DOHH2 (cell line): ENCODE measurements around the gene SREBF1.

Experiments
- H3F3A ChIP-seq: fragments of 200-600 bp; sonication (generic), shearing (Covaris generic); 2 replicates; pipeline ENCODE4 v1.6.0; 2016; ENCODE audit warnings: antibody characterized with exemption, mild to moderate bottlenecking; ENCODE audit not compliant: control insufficient read depth, insufficient read depth
- H3K27ac ChIP-seq: fragments of 200-600 bp; sonication (generic); 2 replicates; pipeline ENCODE4 v1.5.1; 2014; ENCODE audit warnings: low read depth, mild to moderate bottlenecking, low read length, moderate library complexity
- H3K27me3 ChIP-seq: fragments of 200-600 bp; sonication (generic); 2 replicates; pipeline ENCODE4 v1.6.1; 2014; ENCODE audit warnings: mild to moderate bottlenecking, low read length, mixed read lengths; ENCODE audit not compliant: control insufficient read depth
- H3K36me3 ChIP-seq: fragments of 200-600 bp; sonication (generic); 2 replicates; pipeline ENCODE4 v1.6.1; 2014; ENCODE audit warnings: mild to moderate bottlenecking, low read length, moderate library complexity, mixed read lengths; ENCODE audit not compliant: control insufficient read depth
- H3K4me1 ChIP-seq: fragments of 200-600 bp; sonication (generic); 2 replicates; pipeline ENCODE4 v1.6.1; 2014; ENCODE audit warnings: mild to moderate bottlenecking, low read length, mixed read lengths; ENCODE audit not compliant: control insufficient read depth
- H3K4me2 ChIP-seq: fragments of 200-600 bp; sonication (generic); 2 replicates; pipeline ENCODE4 v1.6.0; 2014; ENCODE audit warnings: mild to moderate bottlenecking, low read length, moderate library complexity
- H3K4me3 ChIP-seq: fragments of 200-600 bp; sonication (generic); 2 replicates; pipeline ENCODE4 v1.5.1; 2014; ENCODE audit warnings: mild to moderate bottlenecking, low read length, mixed read lengths
- H3K79me2 ChIP-seq: fragments of 200-600 bp; sonication (generic); 2 replicates; pipeline ENCODE4 v1.6.1; 2014; ENCODE audit warnings: mild to moderate bottlenecking, low read length, mixed read lengths; ENCODE audit not compliant: control insufficient read depth
- H3K9me2 ChIP-seq: fragments of 200-600 bp; sonication (generic); replicated peaks from 2 replicates; pipeline ENCODE4 v1.6.1; 2014; ENCODE audit warnings: mild to moderate bottlenecking, low read length, mixed read lengths; ENCODE audit not compliant: control insufficient read depth
- H3K9me3 ChIP-seq: fragments of 200-600 bp; sonication (generic); 2 replicates; pipeline ENCODE4 v1.6.1; 2014; ENCODE audit warnings: antibody characterized with exemption, low read length, mixed read lengths; ENCODE audit not compliant: control insufficient read depth, insufficient read depth
- H4K20me1 ChIP-seq: fragments of 200-600 bp; sonication (generic); 2 replicates; pipeline ENCODE4 v1.6.0; 2014; ENCODE audit warnings: low read depth, mild to moderate bottlenecking, antibody characterized with exemption, low read length, moderate library complexity; ENCODE audit not compliant: control insufficient read depth, insufficient read depth
- EZH2phosphoT487 ChIP-seq: fragments of 200-600 bp; sonication (generic); IDR thresholded peaks from 2 replicates; pipeline ENCODE4 v1.6.1; 2017; ENCODE audit warnings: borderline replicate concordance, mild to moderate bottlenecking, antibody characterized with exemption, low read length, moderate library complexity, mixed read lengths
- TF ChIP-seq, protein P1 (sequence below): fragments of 200-600 bp; sonication (generic); IDR thresholded peaks from one replicate; pipeline ENCODE4 v1.5.1; 2014; ENCODE audit warnings: antibody characterized with exemption, mild to moderate bottlenecking, low read depth, low read length; ENCODE audit not compliant: poor library complexity, severe bottlenecking

The SREBF1 gene

DNA sequence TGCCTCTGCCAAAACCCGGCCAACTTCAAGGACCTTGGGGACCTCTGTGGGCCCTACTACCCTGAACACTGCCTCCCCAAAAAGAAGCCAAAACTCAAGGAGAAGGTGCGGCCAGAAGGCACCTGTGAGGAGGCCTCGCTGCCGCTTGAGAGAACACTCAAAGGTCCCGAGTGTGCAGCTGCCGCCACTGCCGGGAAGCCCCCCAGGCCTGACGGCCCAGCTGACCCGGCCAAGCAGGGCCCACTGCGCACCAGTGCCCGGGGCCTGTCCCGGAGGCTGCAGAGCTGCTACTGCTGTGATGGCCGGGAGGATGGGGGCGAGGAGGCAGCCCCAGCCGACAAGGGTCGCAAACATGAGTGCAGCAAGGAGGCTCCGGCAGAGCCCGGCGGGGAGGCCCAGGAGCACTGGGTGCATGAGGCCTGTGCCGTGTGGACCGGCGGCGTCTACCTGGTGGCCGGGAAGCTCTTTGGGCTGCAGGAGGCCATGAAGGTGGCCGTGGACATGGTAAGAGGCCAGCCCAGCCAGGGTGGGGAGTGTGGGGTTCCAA is 38.7 kb downstream of the SREBF1 start:
- no peaks in the 10 kb centered on the region for H3K9me2 ChIP-seq
- H3K27ac ChIP-seq, result no peak overlapping the region
- no peaks in the 10 kb centered on the region for H3K27me3 ChIP-seq
- no peaks in the 10 kb centered on the region for H4K20me1 ChIP-seq
- no peaks in the 10 kb centered on the region for H3F3A ChIP-seq
- H3K79me2 ChIP-seq, result no peaks in the 10 kb centered on the region
- TF ChIP-seq, protein P1, sequence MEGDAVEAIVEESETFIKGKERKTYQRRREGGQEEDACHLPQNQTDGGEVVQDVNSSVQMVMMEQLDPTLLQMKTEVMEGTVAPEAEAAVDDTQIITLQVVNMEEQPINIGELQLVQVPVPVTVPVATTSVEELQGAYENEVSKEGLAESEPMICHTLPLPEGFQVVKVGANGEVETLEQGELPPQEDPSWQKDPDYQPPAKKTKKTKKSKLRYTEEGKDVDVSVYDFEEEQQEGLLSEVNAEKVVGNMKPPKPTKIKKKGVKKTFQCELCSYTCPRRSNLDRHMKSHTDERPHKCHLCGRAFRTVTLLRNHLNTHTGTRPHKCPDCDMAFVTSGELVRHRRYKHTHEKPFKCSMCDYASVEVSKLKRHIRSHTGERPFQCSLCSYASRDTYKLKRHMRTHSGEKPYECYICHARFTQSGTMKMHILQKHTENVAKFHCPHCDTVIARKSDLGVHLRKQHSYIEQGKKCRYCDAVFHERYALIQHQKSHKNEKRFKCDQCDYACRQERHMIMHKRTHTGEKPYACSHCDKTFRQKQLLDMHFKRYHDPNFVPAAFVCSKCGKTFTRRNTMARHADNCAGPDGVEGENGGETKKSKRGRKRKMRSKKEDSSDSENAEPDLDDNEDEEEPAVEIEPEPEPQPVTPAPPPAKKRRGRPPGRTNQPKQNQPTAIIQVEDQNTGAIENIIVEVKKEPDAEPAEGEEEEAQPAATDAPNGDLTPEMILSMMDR, result no peak
- no peak for TF ChIP-seq EZH2phosphoT487
- peaks cover 44% of the 10 kb centered on the region for H3K36me3 ChIP-seq
- H3K4me3 ChIP-seq, result no peak overlapping the region
- no peak overlapping the region for H3K4me2 ChIP-seq
- H3K9me3 ChIP-seq, result no peaks in the 10 kb centered on the region
- no peaks in the 10 kb centered on the region for H3K4me1 ChIP-seq

DNA sequence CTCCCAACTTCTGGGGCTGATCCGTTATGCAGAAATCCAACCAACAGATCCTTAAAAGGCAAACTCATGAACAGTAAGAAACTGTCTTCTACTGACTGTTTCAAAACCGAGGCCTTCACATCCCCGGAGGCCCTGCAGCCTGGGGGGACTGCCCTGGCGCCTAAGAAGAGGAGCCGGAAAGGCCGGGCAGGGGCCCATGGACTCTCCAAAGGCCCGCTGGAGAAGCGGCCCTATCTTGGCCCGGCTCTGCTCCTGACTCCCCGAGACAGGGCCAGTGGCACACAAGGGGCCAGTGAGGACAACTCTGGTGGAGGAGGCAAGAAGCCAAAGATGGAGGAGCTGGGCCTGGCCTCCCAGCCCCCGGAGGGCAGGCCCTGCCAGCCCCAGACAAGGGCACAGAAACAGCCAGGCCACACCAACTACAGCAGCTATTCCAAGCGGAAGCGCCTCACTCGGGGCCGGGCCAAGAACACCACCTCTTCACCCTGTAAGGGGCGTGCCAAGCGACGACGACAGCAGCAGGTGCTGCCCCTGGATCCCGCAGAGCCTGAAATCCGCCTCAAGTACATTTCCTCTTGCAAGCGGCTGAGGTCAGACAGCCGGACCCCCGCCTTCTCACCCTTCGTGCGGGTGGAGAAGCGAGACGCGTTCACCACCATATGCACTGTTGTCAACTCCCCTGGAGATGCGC is 39.5 kb downstream of the SREBF1 start:
- no peaks in the 10 kb centered on the region for H3K9me3 ChIP-seq
- TF ChIP-seq, protein P1, result no peak
- TF ChIP-seq EZH2phosphoT487, result no peak
- H3K27me3 ChIP-seq, result no peaks in the 10 kb centered on the region
- H3K4me1 ChIP-seq, result peaks cover under 1% of the 10 kb centered on the region
- no peaks in the 10 kb centered on the region for H3K9me2 ChIP-seq
- peaks cover 45% of the 10 kb centered on the region for H3K36me3 ChIP-seq
- H3K27ac ChIP-seq, result no peak overlapping the region
- H3F3A ChIP-seq, result no peaks in the 10 kb centered on the region
- H3K79me2 ChIP-seq, result no peaks in the 10 kb centered on the region; the same call in 1 of the 2 replicates
- no peak overlapping the region for H3K4me2 ChIP-seq
- no peak overlapping the region for H3K4me3 ChIP-seq
- H4K20me1 ChIP-seq, result no peaks in the 10 kb centered on the region

DNA sequence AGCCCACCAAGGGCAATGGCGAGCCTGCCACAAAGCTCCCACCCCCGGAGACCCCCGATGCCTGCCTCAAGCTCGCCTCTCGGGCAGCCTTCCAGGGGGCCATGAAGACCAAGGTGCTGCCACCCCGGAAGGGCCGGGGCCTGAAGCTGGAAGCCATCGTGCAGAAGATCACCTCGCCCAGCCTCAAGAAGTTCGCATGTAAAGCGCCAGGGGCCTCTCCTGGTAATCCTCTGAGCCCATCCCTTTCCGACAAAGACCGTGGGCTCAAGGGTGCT is 40.1 kb downstream of the SREBF1 start:
- Histone ChIP-seq H3K4me2 (no peak overlapping the region), H3K4me1 (peaks cover 6% of the 10 kb centered on the region), H3K27me3 (no peaks in the 10 kb centered on the region), H4K20me1 (peaks cover 4% of the 10 kb centered on the region; the same call in 1 of the 2 replicates), H3F3A (no peaks in the 10 kb centered on the region), H3K9me2 (no peaks in the 10 kb centered on the region), H3K27ac (no peak overlapping the region), H3K36me3 (peaks cover 45% of the 10 kb centered on the region), H3K9me3 (no peaks in the 10 kb centered on the region), H3K4me3 (no peak overlapping the region), H3K79me2 (peaks cover 5% of the 10 kb centered on the region)
- TF ChIP-seq, protein P1, result no peak
- no peak for TF ChIP-seq EZH2phosphoT487
